HG02970 (cell line): ENCODE measurements around the gene RMDN2.
A peak's percentile ranks its signal among the peaks of the same experiment; 100 is the strongest.

Experiments
- ATAC-seq: cut with Tn5 transposase; IDR thresholded peaks from one replicate; pipeline ENCODE4 v1.9.1; 2021; ENCODE audit warnings: mild to moderate bottlenecking, moderate library complexity, moderate number of reproducible peaks; ENCODE audit not compliant: unreplicated experiment, low FRiP score

The RMDN2 gene

DNA sequence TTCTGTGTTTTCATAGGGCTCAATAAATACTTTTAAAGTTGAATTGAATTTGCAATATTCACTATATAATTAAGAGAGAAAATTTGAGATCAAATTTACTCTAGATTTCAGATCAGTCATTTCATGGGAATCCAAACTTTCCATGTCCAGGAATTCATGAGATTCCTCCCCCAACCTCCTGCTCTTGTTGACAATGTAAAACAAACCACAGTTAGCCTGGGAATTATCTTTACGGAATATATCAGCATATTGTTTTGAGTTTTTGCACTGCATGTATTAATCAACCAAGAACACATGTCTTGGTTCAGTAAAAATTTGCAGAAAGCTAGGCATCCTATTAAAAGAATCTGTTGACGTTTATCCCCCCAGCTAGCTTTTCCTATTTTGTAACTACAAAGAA is 108.6 kb downstream of the RMDN2 start:
- ATAC-seq, result no peak

DNA sequence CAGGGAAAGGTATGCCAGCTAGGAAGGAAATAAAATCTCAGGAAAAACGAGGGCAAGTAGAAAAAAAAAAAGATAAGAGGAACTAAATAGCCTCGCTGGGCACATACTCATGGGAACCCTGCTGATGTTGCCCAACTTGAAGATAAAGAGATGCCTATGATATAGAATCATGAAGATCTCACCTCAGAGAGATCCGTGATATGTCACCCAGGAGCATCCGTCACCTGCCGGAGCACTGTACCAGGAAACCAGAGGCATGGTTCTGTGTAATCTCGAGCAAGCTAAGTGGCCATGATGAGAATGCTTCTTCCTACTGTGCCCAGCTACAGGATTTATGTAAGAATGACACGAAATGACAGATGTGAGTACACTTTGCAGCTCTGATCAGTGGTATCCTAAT is 110.9 kb downstream of the RMDN2 start:
- no peak for ATAC-seq

DNA sequence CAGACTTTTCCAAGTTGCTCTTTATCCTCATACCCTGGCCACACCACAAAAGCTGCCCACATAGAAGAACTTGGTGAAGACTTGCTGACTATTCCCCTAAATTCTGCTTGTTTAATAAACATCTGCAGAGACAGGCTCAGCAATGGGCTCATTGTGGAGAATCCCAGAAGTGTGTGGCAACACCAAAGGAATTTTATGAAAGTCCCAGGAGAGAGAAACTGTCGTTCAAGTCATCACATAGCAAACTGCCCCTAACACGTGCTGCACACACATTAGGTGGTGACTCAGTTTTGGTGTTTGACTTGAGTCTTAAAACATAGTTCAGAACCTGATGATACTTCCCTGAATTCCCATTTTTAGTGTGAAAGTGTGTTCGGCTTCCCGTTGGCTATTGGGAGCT is 112.2 kb downstream of the RMDN2 start:
- ATAC-seq, result no peak

DNA sequence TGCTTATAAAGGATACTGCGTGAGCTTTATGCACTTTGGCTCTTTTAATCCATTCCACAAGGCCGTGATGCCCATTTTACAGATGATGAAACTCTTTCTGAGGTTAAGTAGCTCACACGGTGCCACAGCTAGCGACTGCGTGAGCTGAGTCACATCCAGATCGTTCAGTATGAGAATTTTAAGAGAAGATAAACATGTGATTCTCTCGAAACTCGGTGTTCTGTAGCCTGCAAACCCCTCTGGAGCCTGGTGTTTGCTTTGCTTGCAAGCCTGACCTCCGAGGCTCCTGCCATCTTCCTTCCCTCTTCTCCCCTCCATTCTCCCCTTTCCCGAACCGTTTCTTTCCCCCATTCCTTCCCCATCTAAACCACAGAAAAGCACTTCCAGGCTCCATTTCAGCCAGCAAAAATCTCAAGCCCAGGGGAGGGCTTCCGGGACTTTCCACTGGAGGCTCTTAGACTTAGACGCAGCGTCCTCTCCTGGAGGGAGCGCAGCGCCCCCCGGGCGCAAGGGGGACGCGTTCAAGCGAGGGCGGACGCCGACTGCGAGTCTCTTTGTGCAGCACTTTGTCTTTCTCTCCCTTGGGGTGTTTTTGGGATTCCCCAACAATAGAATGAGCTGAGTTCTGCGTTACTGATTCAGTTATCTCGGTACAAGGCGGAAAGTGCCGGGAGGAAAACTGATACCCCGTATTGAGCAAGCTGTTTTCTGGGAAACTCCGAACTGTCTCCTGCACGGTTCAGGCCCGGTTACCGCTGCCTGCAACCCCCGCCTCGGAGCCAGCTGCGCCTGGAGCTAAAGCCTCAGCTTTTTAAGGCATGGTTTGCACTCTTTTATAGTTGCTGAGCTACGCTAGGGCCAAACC is 112.9 kb downstream of the RMDN2 start:
- peak; percentile 55 for ATAC-seq

DNA sequence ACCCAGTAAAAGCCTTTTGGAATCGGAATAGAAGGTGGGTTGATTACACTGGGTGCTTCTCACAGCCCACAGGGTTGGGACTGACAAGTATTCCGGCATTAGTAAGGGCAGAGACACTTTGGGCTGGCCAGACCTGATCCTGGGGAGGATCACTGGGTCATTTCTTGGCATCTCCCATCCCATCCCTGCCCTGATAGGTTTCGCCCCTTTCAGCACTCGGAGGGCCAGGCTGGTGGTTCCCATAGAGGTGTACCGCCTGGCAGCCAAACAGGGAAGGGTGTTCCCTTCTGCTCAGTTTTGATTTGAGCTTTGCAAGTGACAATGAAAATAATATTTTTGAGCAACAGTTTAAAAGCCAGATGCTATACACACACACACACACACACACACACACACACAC is 113.6 kb downstream of the RMDN2 start:
- ATAC-seq, result no peak

DNA sequence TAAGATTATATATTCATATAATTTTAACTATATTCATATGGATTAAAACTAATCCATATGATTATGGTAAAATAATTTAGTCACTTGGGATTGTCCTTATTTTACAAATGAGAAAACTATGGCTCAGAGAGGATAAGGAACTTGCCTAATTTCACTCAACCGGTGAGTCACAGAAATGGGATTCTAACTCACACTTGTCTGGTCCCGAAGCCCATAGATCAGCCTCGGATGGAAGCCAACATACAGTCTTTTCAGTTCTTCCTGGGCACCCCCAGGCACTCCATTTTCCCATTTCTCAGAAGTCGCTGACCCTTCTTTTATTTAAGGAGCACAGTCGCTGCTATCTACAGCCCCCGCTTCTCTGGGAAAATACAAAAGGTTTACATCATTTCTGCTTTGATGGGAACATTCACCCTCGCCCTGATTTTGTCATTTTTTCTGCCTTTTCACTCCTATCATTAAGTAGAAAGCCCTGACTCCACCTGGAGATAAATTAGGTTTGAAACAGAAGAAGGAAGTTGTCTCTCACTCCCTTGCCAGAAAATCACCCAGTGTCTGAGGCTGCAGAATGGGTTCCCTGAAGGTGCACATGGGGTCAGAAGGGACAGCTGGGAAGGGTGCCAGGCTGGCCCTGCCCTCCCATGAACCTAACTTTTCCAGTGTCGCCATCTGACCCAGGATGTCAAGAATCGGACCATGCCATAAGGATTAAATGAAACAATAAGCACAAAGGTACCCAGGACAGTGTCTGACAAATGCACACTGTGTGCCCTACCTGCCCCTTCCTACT is 114.2 kb downstream of the RMDN2 start:
- ATAC-seq, result no peak

DNA sequence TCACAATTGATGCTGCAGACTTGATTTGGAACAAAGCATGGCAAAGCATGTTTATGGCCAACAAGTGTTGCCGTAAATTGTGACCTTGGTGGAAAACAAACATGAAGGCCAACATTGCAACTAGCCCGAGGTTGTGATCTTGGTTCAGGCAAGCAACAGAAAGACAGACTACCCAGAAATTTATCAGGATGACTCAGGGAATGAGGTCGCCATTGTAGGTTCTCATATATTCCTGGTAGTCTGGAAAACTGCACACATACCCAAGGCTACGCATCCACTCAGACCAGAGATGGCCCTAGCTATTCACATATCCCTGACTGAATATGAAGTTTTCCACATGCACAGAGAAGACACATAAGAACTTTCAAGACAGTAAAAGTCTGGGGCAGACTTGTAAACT is 120.7 kb downstream of the RMDN2 start:
- ATAC-seq, result no peak

DNA sequence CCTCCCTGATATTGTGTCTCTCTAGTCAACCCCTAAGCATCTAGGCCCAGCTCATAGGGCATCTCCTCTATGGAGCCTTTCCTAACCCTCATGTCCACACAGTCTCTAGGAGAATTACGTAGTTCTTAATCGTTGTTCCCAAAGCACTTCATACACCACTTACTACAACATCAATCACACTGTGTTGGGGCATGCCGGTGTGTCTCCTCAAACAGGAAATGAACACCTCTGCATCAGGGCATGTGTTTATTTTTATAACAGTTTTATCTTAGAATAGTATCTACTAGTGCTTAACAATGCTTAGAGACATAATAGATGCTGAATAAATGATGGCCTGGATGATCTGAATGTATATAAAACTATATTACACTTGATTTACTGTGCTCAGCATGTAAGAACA is 131.1 kb downstream of the RMDN2 start:
- no peak for ATAC-seq

DNA sequence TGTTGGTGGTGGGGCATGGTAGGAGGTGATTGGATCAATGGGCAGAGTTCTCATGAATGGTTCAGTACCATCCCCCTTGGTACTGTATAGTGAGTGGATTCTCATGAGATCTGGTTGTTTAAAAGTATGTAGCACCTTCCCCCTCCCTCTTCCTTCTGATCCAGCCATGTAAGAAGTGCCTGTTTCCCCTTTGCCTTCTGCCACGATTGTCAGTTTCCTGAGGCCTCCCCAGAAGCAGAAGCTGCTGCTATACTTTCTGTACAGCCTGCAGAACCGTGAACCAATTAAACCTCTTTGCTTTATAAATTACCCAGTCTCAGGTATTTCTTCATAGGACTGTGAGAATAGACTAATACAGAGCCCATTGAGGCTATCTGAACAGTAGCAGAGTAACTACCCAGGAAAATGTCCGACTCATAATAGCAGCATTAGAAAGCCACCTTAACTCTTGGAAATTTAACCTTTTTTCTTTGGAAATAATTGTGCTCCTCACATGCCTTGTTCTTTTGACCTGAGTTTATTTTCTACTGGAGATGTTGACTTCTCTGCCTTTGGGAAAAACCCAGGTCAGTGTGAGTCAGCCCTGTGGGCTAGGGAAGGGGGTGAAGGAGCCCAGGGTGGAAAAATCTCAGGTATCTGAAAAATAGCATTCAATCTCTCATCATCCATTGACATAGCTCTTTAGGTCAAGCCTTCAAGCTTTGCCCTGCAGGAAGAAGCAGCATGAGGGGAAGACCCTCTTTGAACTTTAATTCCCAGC is 132.7 kb downstream of the RMDN2 start:
- no peak for ATAC-seq

DNA sequence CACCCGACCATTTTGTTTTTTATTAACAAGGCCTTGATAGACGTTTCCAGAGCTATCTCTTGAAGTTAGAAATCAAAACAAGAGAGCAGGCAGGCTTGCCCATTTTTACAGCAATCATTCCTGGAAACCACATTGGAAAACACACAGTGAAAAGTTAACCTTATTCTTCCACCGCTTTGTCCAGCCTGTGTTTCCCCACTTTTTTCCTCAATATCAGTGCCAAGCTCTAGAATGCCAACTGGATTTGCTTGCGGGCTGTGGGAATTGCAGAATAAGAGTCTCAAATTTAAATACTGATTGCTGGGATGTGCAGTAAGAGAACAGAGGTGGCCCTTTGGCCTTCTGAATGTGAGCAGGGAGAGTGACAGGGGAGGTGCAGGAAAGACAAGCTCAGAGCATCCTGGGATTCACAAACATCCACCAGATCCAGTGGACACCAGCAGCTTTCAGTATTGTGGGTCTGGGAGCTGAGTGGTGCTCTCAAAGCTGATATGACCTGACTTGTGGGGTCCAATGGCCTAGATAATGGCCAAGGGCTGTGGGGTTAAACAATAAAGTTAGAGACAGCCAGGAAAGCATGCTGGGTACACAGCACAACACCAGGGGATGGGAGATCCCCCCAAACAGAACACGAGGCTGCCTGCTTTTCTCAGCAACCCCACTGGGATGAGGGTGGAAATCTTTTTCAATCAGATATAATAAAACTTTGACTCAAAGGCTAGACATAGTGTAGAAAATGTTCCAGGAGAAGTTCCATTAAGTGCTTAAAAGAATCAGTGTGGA is 135.3 kb downstream of the RMDN2 start:
- no peak for ATAC-seq

DNA sequence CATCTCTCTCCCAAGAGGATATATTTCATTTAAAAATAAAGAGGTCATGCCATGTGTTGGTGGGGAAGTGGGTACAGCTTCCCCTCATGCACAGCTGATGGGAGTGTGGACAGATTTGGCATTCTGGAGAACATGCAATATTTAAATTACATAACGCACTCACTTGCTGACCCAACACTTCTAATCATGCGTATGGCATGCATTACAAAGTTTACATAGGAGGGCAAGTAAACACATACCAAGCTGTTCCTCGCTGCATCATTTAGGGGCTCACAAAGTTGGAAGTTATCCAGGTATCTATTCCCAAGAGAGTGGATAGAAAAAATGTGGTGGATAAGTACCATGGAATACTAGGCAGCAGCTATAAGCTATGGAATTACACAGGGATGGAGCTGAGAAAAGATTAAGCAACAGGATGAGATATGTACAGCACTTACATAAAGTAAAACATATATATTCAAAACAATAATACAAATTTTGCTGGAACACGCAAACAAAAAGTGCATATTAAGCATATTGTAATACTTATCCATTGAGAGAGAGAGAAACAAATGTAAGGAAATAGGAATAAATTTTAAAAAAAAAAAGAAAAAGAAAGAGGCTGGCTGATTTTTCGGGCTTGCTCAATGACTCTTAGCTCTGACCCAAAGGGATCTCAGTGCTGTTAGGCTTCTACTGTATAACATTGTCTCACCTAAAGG is 139.9 kb downstream of the RMDN2 start:
- ATAC-seq, result no peak

DNA sequence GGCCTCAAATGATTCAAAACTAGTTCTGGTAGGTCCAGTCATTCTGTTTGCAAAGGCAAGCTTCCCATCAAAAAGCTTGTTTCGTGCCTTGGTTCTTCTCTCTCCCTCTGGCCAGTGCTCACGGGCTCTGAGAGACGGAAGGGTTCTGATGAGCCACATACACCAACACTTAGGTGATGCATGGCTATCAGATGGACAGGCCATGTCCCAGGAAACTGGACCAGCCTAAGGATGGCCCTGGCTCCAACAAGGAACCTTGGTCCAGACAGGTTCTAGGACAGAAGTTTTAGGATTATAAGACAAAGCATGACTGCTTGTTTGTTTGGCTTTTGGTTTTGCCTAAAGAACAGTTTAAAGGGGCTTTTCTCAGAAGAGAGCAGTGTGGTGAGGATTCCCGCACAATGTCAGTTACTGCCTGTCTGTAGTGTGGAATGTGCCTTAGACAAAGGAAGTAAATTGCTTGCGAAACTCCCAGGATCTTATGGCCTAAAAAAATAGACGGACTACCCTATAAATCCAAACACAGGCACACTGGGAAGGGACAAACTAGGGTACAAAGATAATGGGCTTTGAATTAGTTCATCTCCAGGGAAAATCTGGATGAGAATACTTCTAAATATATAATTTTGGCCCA is 140.5 kb downstream of the RMDN2 start:
- no peak for ATAC-seq

DNA sequence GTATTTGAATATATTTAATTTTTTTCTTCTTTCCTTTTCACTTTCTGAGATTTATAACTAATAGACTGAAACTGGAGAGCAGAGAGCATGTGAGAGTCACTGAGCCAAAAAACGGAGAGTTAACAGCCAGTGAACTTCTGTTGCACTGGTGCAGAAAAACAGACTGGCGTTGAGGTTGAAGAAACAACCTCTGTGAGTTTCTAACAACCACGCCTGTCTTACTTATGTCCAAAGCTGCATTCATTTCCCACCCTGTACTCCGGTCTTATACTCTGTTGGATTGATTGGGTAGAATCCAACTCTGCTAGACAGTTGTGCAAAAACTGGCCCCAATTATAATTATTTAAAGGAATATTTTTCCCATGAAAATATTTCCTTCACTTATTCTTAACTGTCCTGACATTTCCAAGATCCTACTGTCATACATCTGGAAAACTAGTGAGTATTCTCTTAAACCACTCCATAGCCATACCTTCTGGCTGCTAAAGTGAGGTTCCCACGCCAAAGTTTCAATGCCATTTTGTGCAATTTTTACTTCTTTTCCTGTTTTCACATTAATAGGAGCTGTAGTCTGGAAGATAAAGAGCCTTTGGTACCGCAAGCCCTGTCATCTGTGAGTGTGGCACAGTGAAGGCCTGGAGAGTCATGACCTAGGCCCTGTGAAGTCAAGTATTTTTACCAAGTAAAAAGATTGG is 141.5 kb downstream of the RMDN2 start:
- ATAC-seq, result no peak
